HG03060 (cell line): ENCODE measurements around the gene UNC45B.
"Not testable (repeated sequence)": the region's sequence is repeated elsewhere in the genome, so short reads cannot be mapped to it uniquely, and the experiment has no call there.

Source experiments
- ATAC-seq: cut with Tn5 transposase; IDR thresholded peaks from one replicate; pipeline ENCODE4 v1.9.1; 2021; ENCODE audit warnings: low read depth, moderate number of reproducible peaks; ENCODE audit not compliant: unreplicated experiment

The UNC45B gene, protein sequence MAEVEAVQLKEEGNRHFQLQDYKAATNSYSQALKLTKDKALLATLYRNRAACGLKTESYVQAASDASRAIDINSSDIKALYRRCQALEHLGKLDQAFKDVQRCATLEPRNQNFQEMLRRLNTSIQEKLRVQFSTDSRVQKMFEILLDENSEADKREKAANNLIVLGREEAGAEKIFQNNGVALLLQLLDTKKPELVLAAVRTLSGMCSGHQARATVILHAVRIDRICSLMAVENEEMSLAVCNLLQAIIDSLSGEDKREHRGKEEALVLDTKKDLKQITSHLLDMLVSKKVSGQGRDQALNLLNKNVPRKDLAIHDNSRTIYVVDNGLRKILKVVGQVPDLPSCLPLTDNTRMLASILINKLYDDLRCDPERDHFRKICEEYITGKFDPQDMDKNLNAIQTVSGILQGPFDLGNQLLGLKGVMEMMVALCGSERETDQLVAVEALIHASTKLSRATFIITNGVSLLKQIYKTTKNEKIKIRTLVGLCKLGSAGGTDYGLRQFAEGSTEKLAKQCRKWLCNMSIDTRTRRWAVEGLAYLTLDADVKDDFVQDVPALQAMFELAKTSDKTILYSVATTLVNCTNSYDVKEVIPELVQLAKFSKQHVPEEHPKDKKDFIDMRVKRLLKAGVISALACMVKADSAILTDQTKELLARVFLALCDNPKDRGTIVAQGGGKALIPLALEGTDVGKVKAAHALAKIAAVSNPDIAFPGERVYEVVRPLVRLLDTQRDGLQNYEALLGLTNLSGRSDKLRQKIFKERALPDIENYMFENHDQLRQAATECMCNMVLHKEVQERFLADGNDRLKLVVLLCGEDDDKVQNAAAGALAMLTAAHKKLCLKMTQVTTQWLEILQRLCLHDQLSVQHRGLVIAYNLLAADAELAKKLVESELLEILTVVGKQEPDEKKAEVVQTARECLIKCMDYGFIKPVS

DNA sequence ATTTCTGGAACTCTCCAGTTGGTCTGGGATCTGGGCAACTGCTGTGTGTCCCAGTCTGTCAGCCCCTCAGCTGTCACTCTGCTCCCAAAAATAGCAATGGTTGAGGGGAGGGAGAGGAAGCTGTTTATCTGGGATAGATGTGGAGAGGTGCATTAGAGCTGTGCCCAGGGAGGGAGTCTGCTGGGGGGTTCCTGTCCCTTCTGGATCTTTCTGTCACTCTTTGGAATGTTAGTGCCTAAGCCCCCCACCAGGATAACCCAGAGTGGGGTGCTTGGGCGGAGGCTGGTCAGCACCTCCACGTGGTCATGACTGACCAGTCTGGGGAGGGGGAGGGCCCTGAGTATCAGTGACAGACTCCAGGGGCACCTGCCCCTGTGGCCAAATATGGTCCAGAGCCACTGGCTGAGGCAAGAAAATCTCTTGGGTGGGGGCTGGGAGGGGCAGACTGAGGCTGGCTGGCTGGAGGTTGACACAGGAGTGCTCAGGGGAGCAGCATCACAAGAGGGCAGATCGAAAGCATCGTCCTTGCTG lies at the start of gene UNC45B:
Gene UNC45B (plus strand): TSS at position 443 of the 531 bp plus-strand sequence. CDS start 447 bp downstream, outside the sequence.
- ATAC-seq: no peak

DNA sequence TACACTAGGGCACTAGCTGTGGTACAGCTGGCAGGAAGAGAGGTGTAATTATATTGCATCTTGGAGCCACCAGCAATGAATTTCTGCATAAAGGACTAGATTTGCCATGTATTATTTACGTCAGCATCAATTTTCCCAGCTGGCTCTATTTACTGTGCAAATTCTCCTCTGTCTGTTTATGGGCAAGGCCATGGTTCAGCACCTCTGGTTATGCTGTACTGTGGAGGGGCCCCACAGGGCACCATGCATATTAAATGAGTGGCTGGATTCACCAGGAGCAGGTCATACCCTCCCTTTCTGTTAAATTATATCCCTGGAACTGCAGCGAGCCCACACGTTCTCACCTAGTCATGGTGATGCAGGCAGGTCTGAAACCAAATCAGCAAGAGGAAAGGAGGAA lies 47.7 kb upstream of the UNC45B start:
- no peak for ATAC-seq

DNA sequence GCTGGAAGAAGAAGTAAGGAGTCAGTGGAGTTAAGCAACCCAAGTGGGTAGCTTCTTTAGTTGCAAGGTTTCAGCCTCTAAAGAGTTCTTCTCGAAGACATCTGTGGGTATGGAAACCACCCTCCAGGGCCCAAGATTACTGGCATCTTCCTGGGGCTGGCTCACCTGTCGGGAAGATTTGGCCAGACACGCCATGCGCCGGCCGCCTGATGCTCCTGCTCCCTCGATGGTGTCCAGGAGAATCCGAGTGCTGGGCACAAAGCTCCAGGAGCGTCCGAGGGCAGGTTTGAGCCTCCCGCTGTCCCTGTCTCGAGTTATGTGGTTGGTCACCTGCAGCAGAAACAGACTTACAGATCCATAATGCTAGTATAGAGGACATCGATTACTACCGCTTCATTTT lies 46.6 kb upstream of the UNC45B start:
- no peak for ATAC-seq

DNA sequence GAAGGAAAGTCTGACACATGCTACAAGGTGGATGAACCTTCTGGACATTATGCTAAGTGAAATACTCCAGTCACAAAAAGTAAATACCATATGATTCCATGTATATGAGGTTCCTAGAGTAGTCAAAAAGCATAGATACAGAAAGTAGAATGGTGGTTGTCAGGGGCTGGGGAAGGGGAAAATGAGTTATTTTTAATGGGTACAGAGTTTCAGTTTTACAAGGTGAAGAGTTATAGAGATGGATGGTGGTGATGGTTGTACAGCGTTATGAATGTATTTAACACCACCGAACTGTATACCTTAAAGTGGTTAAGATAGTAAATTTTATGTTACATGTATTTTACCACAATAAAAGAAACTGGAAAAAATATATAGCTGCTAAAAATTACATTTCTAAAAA lies 45.9 kb upstream of the UNC45B start:
- ATAC-seq: no peak

DNA sequence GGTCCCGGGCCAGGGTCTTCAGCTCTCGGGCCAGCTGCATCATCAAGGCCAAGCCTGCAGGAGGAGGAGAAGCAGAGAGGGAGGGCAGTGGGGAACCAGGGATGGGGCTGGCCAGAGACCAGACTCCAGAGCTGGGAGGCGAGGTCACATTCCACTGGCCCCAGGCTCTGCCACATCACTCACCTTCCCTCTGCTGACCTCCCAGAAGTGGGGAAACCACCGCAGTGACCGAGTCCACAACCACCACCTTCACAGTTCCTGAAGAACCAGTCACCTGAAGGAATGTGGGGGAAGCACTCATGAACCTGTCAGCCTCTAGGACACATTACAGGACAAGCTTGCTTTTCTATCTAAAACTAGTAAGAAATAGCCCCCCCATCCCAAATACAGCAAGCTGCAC lies 44.3 kb upstream of the UNC45B start:
- no peak for ATAC-seq

DNA sequence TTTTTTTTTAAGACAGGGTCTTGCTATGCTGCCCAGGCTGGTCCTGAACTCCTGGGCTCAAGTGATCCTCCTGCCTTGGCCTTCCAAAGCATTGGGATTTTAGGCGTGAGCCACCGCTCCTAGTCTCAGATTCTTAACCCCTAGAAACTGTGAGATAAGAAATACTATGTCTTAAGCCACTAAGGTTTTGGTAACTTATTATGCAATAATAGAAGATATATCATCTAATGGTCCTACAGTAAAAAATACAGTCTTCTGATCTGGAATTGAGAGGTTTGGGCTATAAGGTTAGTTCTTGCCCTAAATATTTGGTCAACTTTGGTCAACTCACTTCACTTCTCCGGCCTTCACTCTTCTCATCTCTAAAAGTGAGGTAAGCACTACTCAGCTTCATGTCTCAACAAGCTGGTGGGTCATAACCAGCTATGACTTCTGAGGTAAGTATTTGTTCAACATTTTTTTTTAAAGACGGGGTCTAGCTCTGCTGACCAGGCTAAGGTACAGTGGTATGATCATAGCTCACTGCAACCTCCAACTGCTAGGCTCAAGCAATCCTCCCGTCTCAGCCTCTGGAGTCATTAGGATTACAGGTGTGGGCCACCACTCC lies 42.7 kb upstream of the UNC45B start:
- no peak for ATAC-seq

DNA sequence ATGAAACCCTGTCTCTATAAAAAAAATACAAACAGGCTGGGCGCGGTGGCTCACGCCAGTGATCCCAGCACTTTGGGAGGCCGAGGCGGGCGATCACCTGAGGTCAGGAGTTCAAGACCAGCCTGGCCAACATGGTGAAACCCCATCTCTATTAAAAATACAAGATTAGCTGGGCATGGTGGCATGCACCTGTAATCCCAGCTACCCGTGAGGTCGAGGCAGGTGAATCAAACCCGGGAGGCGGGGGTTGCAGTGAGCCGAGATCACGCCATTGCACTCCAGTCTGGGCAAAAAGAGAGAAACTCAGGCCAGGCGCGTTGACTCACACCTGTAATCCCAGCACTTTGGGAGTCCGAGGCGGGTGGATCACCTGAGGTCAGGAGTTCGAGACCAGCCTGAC lies 36.8 kb upstream of the UNC45B start:
- ATAC-seq: not testable (repeated sequence)

DNA sequence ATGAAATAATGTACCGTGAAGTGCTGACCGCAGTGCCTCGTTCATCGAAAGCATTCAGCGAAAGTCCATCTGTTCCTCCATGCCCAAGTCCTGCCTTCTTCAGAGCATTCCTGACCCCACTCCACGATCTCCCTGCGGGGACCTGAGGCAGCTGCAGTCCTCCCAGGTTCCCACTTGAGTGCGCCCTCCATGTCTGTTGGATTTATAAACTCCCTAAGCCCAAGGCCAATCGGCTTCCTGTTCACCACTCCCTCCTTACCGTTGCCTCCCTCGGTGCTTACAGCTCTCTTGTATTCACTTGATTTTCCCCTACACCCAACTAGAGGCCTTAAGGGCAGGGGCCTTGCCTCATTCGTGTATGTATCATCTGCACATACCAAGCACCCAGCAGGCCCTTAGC lies 30.8 kb upstream of the UNC45B start:
- ATAC-seq: no peak

DNA sequence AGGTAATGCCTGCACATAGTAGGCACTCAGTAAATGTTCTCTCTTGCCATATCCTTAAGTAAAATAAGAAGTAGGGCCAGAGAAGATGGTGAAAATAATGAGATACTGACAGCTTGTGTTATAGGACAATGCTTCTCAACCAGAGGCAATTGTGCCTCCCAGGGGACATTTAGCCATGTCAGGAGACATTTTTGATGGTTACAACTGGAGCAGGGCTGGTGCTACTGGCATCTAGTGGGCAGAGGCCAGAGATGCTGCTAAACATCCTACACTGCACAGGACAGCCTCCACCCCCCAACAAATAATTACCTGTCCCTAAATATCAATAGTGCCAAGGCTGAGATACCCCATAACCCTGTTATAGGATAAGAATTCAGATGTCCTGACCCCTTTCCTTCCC lies 29.6 kb upstream of the UNC45B start:
- no peak for ATAC-seq

DNA sequence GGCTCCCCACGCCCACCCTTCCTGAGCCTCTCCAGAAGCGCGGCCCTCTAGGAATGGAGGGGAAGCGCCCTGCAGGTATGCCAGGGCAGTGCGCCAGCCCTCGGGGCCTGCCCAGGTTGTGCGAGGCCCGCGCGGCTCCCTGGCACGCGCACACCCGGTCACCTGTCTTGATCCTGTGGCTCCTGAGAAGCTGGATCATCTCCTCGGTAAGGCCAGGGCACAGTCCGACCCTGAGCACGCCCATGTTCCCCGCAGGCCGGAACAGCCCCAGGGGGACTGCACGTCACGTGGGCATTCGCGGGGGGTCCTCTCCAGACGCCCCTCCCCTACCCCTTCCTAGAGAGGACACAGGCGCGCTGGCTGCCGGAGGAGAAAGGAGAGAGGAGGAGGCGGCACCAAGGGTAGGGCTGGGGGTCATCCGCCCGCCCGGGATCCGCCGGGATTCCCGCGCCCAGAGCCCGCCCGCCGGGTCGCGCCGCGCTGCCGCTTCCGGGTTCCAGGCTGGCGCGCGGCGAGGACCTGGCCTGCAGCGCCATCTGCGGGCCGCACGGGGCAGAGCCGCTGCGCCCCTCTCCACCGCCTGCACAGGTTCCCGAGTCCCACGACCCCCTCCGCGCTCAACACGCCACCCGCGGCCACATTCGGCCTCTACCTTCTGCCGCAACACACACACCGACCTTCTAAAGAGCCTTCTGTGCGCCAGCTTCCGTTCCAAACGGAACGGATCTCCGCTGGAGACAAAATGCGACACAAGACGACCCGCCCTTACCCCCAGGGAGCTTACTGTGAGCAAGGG lies 28.0 kb upstream of the UNC45B start, which contains the start of gene RAD51D:
Gene RAD51D (minus strand): TSS at position 491 of the 796 bp plus-strand sequence. CDS start 247 bp downstream, at position 244.
- peak; percentile 39 for ATAC-seq

DNA sequence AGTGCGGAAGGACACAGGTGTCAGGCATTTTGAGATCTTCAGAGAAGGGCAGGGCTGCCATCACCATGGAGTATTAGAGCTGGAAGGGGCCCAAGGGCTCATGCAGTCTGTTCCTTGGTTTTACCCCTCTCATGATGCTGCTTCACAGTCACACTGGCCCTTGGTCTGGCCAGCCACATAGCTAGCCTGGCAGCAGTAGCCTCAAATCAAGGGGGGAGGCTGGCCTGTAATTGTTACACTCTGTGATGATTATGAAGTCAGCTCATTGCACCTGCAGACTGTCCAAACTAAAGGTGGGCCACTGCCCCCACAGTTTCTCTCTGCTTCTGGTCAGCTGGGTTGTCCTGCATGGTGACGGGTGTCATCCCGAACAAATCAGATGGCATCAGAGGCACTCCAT lies 26.3 kb upstream of the UNC45B start, which contains the start of gene FNDC8:
Gene FNDC8 (plus strand): TSS at position 301 of the 400 bp plus-strand sequence. CDS start 79 bp downstream, at position 380.
- ATAC-seq: no peak

DNA sequence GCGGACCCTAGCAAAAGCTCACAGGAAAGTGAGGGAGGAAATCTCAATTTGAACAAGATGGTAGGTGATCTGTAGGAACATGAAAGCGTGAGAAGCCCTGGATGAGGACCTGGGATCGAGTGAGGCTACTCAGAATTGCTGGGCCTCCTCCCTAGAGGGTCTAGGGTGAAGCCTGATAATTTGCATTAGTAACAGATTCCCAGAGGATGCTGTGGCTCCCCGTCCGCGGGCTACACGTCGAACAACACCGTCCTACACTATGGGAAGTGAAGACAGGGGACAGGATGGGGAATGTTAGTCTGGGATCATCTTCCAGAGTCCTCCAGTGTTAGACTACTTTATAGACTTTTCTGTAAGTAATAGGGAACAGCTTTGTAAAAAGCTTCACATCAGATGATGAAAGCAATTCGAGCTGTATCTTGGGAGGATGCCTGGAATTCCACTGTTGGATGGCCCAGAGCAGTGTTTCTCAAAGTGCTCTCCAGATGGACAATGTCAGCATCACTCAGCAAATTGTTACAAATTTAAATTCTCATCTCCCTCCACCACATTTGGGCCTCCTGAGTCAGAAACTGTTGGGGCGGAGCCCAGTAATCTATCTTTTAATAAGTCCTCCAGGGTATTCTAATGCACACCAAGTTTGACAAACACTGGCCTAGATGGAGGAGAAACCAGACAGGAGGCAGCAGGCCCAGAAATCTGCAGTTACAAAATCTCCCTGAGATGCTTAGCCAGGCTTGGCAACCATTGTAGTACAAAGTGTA lies 19.7 kb upstream of the UNC45B start:
- ATAC-seq: no peak

DNA sequence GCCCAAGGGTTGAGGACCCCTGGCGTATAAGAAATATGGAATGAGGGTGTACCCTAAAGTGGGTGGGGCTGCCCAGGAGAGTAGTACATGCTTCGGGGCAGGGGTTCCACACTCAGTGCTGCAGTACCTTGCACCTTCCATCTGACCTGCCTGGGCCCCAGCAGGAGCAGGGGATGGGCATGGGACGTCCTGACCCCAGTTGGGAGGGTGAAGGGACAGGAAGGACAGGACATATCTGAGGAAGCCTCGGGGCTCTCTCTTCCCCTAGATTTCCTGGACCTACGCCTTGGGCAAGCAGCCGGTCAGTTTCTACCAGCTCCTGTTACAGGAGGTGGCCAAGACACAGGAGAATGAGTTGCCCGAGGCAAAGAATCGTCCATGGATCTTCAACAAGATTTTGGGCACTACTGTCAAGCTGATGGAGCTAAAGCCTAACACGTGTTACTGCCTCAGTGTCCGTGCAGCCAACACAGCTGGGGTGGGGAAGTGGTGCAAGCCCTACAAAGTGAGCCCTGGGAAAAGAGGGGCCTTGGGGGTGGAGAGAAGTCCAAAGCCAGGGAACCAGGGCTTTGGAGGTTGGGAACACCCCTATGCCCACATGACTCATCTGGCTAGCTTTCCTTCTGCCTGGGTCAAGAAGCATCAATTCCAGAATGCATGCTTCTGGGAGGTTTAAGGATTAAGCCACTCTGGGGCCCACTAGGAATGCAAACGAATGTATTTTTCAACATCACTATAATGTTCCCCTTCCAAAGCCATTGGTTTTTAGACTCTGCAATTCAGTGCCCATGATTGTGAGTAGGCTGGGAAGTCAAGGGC lies 18.3 kb upstream of the UNC45B start:
- no peak for ATAC-seq

DNA sequence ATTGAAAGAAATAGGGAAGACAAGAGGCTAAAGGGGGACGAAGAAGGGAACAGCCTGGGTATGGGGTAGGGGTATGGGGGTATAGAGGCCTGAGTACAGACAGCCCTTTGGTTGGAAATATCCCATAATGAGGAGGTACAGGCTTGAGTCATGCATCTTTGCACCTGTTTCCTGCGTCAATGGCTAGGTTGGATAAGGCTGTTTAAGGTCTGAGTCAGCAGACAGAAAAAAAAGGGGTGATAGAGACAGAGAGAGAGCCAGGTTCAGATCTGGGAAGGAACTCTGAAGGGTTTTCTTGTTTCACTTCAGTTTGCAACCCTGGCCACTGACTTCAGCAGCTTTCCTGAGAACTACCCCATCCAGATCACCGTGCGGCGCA lies 17.7 kb upstream of the UNC45B start:
- no peak for ATAC-seq

DNA sequence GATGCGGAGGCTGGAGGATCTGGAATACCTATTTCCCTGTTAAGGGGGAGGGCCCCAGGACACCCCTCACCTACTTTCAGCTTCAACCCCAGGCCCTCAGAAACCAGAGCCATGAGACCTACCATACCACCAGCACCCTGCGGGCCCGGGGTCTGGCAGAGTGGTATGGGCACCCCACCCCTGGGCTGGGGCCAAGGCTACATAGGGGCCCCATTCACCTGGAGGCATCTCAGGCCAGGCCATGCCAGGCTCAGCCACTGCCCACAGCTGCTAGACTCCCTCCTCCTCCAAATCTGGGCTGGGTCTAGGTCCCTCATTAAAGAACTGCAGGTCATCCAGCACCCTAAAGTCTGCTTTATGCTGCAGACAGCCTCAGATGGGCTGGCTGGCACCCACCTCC lies 17.2 kb upstream of the UNC45B start:
- ATAC-seq: no peak

DNA sequence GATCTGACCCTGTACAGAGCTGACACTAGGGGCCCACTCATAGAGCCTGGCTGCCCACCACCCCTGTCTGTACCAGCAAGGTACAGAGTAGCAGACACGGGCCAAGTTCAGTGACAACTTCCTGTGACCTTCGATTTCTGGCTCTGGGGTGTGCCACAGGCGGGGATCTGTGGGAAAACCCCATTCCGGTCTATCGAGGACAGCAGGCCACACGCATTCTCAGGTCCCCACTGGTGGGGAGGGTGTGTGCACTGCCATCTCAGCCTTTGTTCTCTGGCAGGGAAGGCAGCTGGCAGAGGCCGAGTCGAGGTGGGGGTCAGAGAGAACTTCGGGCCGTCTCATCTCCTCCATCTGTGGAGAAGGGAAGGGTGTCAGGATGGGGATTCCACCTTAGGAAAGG lies 15.5 kb upstream of the UNC45B start:
- no peak for ATAC-seq

DNA sequence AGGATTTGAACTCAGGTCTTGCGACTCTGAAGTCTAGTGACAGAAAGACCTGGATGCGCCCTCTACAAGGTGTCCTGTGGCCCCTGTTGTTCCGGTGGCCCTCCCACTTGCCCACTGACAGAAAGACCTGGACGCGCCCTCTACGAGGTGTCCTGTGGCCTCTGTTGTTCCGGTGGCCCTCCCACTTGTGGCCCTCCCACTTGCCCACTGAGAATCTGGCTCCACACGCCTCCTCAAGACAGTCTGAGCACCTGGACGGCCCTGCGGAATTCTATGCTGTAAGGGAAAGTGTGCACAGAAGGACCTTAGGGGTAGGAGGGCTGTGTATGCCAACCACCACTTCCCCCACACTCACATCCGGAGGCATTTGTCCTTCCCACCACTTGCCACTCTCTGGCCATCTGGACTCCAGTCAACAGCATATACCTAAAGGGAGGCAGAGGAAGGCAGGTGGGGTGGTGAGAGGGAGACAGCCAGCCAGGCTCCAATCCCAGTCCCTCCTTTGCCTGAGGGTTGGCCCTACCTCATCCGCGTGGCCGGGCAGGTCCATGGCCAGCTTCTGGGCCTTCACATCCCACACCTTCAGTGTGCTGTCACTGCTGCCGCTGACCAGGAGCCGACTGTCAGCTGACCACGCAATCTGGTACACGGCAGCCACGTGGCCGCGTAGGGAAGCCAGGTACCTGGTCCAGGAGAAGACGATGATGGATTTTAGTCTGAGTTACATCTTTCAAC lies 14.6 kb upstream of the UNC45B start:
- no peak for ATAC-seq

DNA sequence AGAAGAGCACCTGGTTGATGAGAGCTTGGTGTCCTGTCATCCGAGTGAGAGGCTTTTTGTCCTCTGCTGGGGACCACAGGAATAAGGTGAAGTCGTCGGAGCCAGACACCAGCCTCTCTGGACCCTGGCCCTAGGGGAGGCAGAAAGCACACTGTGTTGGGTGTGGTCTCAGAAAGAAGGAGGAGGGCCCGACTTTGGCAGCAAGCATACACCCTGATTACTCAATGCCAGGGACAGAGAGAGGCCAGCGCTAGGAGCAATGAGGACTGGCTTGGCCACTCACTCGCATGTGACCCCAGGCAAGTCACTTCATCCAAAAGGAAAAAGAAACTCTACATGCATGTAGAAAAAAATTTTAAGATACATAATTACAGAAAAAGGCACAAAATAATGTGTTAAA lies 12.3 kb upstream of the UNC45B start:
- no peak for ATAC-seq
